Lung (tissue), 12 donors: Measurements from ENCODE around the gene BCL2L14. TPM values are rescaled to one million over a fixed set of nuclear protein-coding genes. Genes with fewer than 3 reads are reported as not detected.
"Not testable (repeated sequence)": the region's sequence is repeated elsewhere in the genome, so short reads cannot be mapped to it uniquely, and the experiment has no call there.

Source experiments
- ATAC-seq: fragments of 200-7000 bp; cut with Tn5 transposase; one replicate; pipeline ENCODE4 v1.9.1; 2020; ENCODE audit warnings: moderate number of reproducible peaks; ENCODE audit not compliant: insufficient read depth, low FRiP score
- DNase-seq, 3 donors: peaks; one replicate each; pipeline ENCODE4 v3.0.0-alpha.2; 2013 to 2017
- H3K27ac ChIP-seq, 2 donors: one replicate each; pipeline ENCODE4 v1.5.1; 2013; ENCODE audit warnings: mild to moderate bottlenecking in 2 of 2, moderate library complexity in 2 of 2, control low read depth in 1 of 2, inconsistent platforms in 1 of 2, low read depth in 1 of 2, low read length in 1 of 2
- H3K27me3 ChIP-seq, 3 donors: one replicate each; pipeline ENCODE4 v1.5.1; 2013; ENCODE audit warnings: low read length in 2 of 3; ENCODE audit not compliant: control insufficient read depth in 3 of 3, insufficient read depth in 3 of 3
- H3K36me3 ChIP-seq, 4 donors: one replicate each; pipeline ENCODE4 v1.5.1; 2013; ENCODE audit warnings: low read length in 4 of 4, mild to moderate bottlenecking in 1 of 4, moderate library complexity in 1 of 4; ENCODE audit not compliant: control insufficient read depth in 4 of 4, insufficient read depth in 4 of 4
- H3K4me1 ChIP-seq, 5 donors: one replicate each; pipeline ENCODE4 v1.5.1; 2013; ENCODE audit warnings: low read length in 5 of 5, mild to moderate bottlenecking in 2 of 5, moderate library complexity in 1 of 5; ENCODE audit not compliant: control insufficient read depth in 5 of 5, insufficient read depth in 5 of 5
- H3K4me3 ChIP-seq: one replicate; pipeline ENCODE4 v1.5.1; 2013; ENCODE audit warnings: mild to moderate bottlenecking, control low read depth, moderate library complexity
- H3K9ac ChIP-seq, 2 donors: one replicate each; pipeline ENCODE4 v1.5.1; 2013; ENCODE audit warnings: low read length in 2 of 2, control low read depth in 1 of 2; ENCODE audit not compliant: insufficient read depth in 1 of 2
- H3K9me3 ChIP-seq, 4 donors: one replicate each; pipeline ENCODE4 v1.5.1; 2013; ENCODE audit warnings: low read length in 3 of 4, mild to moderate bottlenecking in 1 of 4, moderate library complexity in 1 of 4; ENCODE audit not compliant: control insufficient read depth in 4 of 4, insufficient read depth in 3 of 4
- WGBS, 2 donors: extraction: QIAGEN DNeasy Blood & Tissue Kit; methylation state at CpG; one replicate each; pipeline ENCODE4 v1.1.7; 2013; 5-methylcytosine and 5-hydroxymethylcytosine counted together
- polyA plus RNA-seq, 2 donors: library from polyadenylated mRNA; stranded (reverse); fragments of 200-250 nt; gene quantifications; one replicate each; pipeline ENCODE4 v1.2.1, GENCODE V29; 2013
- total RNA-seq, 2 donors: library from RNA; depleted of rRNA in 1 of 2; stranded (reverse); fragments of >200 nt in 1 of 2; gene quantifications; one replicate each; pipeline ENCODE4 v1.2.1, GENCODE V29; 2014 to 2021
- TF ChIP-seq, protein P1 (sequence below): IDR thresholded peaks from 2 replicates; pipeline ENCODE4 v1.5.1; 2012; ENCODE audit warnings: mild to moderate bottlenecking; ENCODE audit errors: control extremely low read depth, extremely low read depth
- donor health status: control.
- donor health status: control.
- donor health status: Bipolar disorder and iron deficiency.
- donor health status: healthy.
- donor health status: DM: yes; HTN: yes; CAD: no.

BCL2L14 gene
- total and polyA plus RNA-seq, 4 donors, result 0.33 to 1.8 (median 0.98) TPM

GRCh38 chr12:12138203-12139154 lies 67.7 kb downstream of the BCL2L14 start:
- ATAC-seq, result no peak
- TF ChIP-seq, protein P1, sequence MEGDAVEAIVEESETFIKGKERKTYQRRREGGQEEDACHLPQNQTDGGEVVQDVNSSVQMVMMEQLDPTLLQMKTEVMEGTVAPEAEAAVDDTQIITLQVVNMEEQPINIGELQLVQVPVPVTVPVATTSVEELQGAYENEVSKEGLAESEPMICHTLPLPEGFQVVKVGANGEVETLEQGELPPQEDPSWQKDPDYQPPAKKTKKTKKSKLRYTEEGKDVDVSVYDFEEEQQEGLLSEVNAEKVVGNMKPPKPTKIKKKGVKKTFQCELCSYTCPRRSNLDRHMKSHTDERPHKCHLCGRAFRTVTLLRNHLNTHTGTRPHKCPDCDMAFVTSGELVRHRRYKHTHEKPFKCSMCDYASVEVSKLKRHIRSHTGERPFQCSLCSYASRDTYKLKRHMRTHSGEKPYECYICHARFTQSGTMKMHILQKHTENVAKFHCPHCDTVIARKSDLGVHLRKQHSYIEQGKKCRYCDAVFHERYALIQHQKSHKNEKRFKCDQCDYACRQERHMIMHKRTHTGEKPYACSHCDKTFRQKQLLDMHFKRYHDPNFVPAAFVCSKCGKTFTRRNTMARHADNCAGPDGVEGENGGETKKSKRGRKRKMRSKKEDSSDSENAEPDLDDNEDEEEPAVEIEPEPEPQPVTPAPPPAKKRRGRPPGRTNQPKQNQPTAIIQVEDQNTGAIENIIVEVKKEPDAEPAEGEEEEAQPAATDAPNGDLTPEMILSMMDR, result no peak
- H3K4me1 ChIP-seq, result no peaks in the 10 kb centered on the region
- no peak overlapping the region for H3K9ac ChIP-seq
- no peak overlapping the region for H3K27ac ChIP-seq
- 91 to 94% methylated on average over 3 of the region's 3 CpGs for WGBS, 2 donors
- no peaks in the 10 kb centered on the region for H3K9me3 ChIP-seq
- no peak for DNase-seq
- peaks cover 3 to 14% (median 6%) of the 10 kb centered on the region in 4 donors for H3K36me3 ChIP-seq
- no peak overlapping the region for H3K4me3 ChIP-seq
- no peaks in the 10 kb centered on the region for H3K27me3 ChIP-seq

- Histone ChIP-seq H3K4me1 (no peaks in the 10 kb centered on the region), H3K36me3 (peaks cover 3 to 11% (median 5%) of the 10 kb centered on the region in 4 donors), H3K27me3 (no peaks in the 10 kb centered on the region), H3K4me3 (no peak overlapping the region), H3K9me3 (no peaks in the 10 kb centered on the region), H3K27ac (no peak overlapping the region), H3K9ac (no peak overlapping the region)
- no peak for DNase-seq
- TF ChIP-seq, protein P1, result no peak
- no peak for ATAC-seq
Measured at GRCh38 chr12:12141000-12141399, 70.3 kb downstream of the BCL2L14 start.

- not testable (repeated sequence) for ATAC-seq, H3K27me3 ChIP-seq, H3K4me3 ChIP-seq, H3K27ac ChIP-seq, H3K4me1 ChIP-seq, H3K9ac ChIP-seq, H3K9me3 ChIP-seq, DNase-seq
- WGBS, 2 donors, result 58 to 75% methylated on average over 1 of the region's 1 CpG
- peaks cover 7 to 28% (median 14%) of the 10 kb centered on the region in 4 donors for H3K36me3 ChIP-seq
Measured at GRCh38 chr12:12144531-12144930, 73.8 kb downstream of the BCL2L14 start.

- DNase-seq (no peak), ATAC-seq (no peak)
- no peaks in the 10 kb centered on the region for H3K4me1 ChIP-seq
- H3K27me3 ChIP-seq, result no peaks in the 10 kb centered on the region
- H3K9ac ChIP-seq, result no peak overlapping the region
- TF ChIP-seq, protein P1, result no peak
- peaks cover 5 to 34% (median 20%) of the 10 kb centered on the region in 4 donors for H3K36me3 ChIP-seq
- H3K4me3 ChIP-seq, result no peak overlapping the region
- H3K27ac ChIP-seq, result no peak overlapping the region
- H3K9me3 ChIP-seq, result no peaks in the 10 kb centered on the region
- WGBS, 2 donors, result 94 to 95% methylated on average over 6 of the region's 6 CpGs
Measured at GRCh38 chr12:12147111-12147510, 76.4 kb downstream of the BCL2L14 start.

Other genes starting within 250 kb of the BCL2L14 start
- gene LRP6, start 196.1 kb downstream of the BCL2L14 start, total RNA-seq, result 100 to 1,000 TPM in 1 of 2 donors, 10 to 100 TPM in 1; 39.5 to 125 TPM
- 10 to 100 TPM in 1 of 2 donors, 1 to 10 TPM in 1; 9.4 to 14.2 TPM for gene LRP6, start 196.1 kb downstream of the BCL2L14 start, polyA plus RNA-seq